Activated T-helper 9 cell treated with anti-CD3 and anti-CD28 coated beads, Interleukin-2, amount 50 U/mL, for 16 hours (primary cell): ENCODE data around the gene NOD2.

Experiments used
- DNase-seq: peaks from one replicate; pipeline ENCODE4 v3.0.0-alpha.2; 2020; ENCODE audit warnings: low read depth

The NOD2 gene

DNA sequence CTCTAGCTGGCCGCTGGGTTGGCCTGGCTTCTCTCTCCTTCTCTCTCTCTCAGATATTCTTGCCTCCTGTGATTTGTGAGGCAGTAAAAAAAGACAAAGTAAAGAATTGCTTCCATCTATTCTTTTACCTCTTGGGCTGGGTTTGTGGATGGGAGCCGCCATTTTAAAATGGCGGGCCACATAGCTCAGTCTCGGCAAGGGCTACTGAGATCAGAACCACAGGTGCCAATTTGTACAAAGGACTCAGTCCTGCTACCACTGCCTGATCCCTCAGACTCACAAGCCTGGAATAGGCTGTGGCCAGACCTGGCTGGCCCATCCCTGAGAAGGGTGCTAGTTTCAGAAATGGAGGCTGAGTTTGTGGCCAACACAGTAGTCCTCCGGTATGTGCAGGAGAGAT is 24.1 kb downstream of the NOD2 start:
- DNase-seq, result no peak

DNA sequence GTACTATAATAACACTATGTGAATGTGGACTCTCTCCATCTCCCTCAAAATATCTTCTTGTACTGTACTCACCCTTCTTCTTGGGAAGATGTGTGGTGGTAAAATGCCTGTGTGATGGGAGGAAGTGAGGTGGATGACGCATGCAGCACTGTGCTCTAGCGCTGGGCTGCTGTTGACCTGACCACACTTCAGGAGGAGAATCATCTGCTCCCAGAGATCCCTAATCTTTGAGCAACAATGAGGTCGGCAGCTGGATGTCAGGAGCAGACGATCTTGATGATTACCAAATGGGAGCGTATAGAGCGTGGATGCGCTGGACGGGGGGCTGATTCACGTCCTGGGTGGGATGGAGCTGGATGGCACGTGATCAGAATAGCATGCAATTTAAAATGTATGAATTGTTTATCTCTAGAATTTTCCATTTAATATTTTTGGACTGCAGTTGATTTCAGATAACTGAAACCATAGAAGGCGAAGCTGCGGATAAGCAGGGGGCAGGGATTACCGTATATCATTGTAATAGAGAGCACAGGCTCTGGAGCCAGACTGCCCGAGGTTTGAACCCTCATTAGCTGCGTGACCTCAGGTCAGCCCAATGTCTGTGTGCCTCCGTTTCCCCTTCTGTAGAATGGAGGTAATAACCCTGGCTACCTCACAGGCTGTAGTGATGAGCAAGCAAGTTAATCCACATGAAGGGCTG is 24.8 kb downstream of the NOD2 start:
- DNase-seq, result no peak

GRCh38 chr16:50718761-50719400 is 25.5 kb downstream of the NOD2 start:
- no peak for DNase-seq

- no peak for DNase-seq
Observed at GRCh38 chr16:50719401-50720337, 26.3 kb downstream of the NOD2 start.

DNA sequence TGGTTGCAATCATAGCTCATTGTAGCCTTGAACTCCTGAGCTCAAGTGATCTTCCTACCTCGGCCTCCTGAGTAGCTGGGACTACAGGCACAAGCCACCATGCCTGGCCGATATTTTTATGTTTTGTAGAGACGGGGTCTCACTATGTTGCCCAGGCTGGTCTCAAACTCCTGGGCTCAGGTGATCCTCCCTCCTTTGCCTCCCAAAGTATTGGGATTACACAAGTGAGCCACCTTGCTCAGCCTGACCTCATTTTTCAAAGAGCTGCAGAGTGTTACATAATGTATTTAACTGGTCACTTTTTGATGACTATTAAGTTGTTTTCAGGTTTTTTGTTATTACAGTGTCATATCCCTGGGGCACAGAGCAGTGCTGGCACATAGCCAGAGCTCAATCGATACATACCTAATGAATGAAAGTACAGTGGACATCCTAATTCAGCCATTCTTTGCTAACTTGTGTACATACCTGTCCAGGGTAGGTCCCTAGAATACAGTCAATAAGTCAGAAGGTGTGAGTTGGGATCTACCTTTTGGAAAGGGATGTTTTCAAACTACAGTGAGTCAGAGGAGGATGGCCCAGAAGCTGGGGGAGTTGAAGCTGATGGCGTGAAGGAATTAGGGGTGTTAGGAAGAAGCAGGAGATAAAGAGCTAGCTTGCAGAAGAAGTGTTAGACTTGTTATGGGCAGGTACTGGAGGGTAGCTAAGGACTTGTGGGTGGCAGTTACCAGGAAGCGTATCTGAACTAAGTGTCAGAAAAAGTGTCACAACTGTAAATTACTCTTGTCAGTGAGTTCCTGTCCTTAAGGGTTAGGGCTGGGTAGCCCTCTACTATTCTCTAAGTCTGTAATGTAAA is 28.4 kb downstream of the NOD2 start:
- DNase-seq, result no peak

DNA sequence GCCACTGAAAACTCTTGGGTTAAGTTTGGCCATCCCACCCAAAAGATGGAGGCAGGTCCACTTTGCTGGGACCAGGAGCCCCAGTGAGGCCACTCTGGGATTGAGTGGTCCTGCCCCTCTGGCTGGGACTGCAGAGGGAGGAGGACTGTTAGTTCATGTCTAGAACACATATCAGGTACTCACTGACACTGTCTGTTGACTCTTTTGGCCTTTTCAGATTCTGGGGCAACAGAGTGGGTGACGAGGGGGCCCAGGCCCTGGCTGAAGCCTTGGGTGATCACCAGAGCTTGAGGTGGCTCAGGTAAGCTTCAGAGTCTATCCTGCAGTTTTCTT is 29.0 kb downstream of the NOD2 start:
- no peak for DNase-seq

- no peak for DNase-seq
Observed at GRCh38 chr16:50722960-50723359, 29.6 kb downstream of the NOD2 start.

- DNase-seq, result no peak
Observed at GRCh38 chr16:50724306-50724705, 30.9 kb downstream of the NOD2 start.

DNA sequence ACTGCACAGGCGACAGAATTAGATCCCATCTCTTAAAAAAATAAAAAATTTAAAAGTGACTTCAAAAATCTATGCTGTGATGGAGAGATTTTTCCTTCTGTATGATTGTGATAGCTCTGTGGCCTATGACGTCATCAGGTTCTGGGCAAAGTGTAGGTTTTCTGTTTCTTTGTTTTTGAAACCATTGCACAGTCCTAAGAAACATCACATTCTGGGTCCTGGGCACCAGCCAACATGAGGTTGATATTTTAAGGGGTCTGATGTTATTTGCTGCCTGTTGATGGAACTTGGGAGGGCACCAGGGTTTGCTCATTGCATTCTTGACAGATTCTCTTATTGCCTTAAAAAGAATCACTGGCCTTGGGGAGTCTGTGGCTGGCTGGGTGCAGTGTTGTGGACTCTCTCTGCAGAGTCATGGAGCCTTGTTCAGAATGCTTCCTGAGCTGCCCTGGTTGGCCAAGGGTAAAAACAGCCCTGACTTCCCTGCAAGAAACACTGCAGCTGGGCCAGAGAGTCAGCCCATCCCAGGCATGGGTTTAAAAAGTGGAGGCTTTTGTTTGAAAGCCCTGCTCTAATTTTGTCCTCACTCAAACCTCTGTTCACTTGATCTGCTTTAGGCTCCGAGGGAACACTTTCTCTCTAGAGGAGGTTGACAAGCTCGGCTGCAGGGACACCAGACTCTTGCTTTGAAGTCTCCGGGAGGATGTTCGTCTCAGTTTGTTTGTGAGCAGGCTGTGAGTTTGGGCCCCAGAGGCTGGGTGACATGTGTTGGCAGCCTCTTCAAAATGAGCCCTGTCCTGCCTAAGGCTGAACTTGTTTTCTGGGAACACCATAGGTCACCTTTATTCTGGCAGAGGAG is 38.0 kb downstream of the NOD2 start:
- no peak for DNase-seq

DNA sequence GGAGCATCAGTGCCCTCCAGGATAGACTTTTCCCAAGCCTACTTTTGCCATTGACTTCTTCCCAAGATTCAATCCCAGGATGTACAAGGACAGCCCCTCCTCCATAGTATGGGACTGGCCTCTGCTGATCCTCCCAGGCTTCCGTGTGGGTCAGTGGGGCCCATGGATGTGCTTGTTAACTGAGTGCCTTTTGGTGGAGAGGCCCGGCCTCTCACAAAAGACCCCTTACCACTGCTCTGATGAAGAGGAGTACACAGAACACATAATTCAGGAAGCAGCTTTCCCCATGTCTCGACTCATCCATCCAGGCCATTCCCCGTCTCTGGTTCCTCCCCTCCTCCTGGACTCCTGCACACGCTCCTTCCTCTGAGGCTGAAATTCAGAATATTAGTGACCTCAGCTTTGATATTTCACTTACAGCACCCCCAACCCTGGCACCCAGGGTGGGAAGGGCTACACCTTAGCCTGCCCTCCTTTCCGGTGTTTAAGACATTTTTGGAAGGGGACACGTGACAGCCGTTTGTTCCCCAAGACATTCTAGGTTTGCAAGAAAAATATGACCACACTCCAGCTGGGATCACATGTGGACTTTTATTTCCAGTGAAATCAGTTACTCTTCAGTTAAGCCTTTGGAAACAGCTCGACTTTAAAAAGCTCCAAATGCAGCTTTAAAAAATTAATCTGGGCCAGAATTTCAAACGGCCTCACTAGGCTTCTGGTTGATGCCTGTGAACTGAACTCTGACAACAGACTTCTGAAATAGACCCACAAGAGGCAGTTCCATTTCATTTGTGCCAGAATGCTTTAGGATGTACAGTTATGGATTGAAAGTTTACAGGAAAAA is 38.8 kb downstream of the NOD2 start:
- DNase-seq, result no peak

DNA sequence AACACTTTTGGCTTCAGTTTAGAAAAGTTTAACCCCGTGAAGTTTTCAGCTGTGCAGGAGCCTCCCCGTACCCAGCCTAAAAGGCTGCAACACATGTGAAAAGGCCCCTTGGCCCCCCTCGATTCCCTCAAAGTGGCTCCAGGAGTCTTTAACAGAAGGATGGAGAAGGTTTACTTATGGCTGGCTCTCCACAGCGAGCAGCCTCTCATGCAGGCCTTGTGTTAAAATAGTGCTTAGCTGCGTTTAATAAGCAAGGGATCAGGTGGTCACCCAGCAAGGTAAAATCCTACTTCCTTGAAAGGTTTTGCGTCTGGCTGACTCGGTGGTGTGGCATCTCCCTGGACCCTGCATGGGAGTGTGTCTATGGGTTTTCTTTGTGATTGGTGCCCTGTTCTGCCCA is 40.1 kb downstream of the NOD2 start:
- no peak for DNase-seq

DNA sequence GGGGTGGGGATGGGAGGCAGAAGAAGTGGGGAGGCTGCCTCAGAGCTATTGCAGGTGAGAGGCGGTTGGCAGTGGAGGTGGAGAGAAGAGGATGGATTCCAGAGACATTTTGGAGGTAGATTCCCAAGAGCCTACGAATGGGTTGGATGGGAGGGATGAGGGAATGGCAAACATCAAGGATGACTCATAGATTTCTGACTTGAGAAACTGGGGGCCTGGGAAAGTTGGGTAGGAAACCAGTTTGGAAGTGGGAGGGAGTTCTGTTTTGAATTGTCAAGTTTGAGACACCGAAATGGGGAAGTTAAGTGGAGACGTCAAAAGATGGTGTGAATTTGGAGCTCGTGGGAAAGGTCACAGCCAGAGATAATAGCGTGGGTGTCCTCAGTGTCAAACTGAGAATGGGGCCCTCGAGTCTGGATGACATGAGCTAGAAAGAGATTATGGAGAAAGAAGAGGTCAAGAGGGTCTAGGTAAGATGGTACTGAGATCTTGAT is 42.3 kb downstream of the NOD2 start:
- DNase-seq, result no peak

DNA sequence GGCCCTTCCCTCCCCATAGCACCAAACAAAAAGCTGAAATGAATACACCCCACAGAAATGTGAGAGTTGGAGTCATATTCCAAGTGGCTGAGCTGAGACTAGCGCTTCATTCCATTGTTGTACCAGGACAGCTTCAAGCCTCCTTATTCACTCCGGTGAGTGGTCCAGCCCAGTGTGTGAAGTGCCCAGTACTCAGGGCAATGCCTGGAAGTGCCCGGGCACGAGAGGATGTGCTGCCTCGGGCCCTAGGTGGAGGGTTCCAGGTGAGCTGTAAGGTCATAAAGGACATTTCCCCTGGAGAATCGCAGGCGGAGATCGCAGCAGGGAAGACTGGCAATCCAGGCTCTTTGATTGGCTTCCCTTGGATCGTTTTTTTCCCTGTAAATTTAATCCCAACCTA is 43.0 kb downstream of the NOD2 start:
- DNase-seq, result no peak

DNA sequence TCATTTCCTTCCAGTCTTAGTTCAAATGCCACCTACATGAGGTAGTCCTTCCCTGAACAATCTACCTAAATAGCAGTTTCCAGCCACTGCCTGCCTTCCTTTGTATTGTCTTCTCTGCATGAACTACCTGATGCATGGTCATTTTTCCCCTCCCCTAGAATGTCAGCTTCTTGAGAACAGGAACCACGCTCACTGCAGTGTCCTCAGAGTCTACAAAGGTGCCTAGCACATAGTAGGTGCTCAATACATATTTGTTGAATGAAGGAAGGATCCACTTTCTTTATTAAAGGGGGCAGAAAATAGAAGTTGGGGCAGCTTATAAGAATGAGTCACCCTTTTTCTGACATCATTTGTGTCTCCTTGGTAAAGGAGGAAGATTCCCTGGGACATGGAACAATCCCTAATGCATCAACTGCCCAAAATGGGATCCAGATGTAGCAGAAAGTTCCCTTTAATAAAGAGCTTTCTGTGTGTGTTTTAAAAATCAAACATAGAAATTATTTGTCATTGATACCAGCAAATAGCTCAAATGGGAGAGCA is 44.1 kb downstream of the NOD2 start:
- no peak for DNase-seq

DNA sequence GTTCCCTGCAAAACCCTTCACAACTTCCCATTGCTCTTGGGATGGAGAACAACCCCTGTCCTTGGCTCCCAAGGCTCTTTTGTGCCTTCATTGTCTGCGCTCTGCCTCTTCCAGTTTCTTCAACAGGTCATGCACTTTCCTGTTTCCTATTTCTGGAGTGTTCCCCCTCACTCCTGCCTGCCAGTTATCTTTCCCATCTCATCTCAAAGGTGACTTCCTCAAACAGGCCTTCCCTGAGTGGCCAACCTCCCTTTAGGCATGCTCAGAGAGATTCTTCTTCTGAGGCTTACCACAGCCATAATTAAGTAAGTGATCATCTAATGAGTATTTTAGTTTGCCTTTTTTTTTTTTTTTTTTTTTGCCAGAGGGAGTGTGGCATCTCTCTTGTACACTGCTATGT is 45.6 kb downstream of the NOD2 start:
- no peak for DNase-seq

- no peak for DNase-seq
Observed at GRCh38 chr16:50740736-50741135, 47.3 kb downstream of the NOD2 start.

DNA sequence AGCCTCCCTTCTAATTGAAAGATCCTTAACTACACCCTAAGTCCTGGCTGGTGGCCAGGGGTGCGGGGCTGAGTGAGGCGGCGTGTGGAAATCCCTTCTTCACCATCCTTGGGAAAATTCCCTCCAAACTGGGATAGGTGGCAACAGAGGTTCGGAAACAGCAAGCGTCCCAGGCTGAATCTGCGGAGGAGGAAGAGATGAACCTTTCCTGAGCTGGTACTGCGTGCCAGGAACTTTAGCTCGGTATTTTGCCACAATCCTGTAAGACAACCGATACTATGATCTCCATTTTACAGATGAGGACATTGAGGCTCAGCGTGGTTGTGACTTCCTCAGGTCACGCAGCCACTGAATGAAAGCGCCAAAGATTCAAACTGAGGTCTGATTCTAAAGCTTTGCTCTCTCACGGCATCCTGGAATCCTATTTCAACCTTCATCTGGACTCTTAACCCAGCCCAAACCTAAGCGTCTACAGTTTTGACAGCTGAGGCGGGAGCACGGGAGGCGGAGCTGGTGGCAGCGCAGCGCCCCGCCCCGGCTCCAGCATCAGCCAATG is 47.9 kb downstream of the NOD2 start:
- no peak for DNase-seq

- peak; percentile 99 for DNase-seq
Observed at GRCh38 chr16:50741781-50742575, 48.6 kb downstream of the NOD2 start, which contains the start of gene CYLD. Gene CYLD (plus strand): TSS chr16:50742086. CDS start chr16:50749699, 7,613 bp downstream.
